Activated B cell treated with CpG ODN at 0.5 μM for 24 hours (primary cell): ENCODE data around the gene SHD. TPM values are rescaled to one million over a fixed set of nuclear protein-coding genes. Genes with fewer than 3 reads are reported as not detected.

Experiments used
- ATAC-seq: fragments of 200-7000 bp; cut with Tn5 transposase; one replicate; pipeline ENCODE4 v1.10.0; 2021; ENCODE audit warnings: low read depth, mild to moderate bottlenecking, moderate library complexity
- CTCF ChIA-PET: fragments of 350-600 bp; sonication (Branson Sonifier 250); formaldehyde crosslinking; loops from one replicate; lab custom pipeline; 2021; ENCODE audit warnings: antibody characterized with exemption; lab: Charles Lee
- POLR2A ChIA-PET: fragments of 350-600 bp; sonication (Branson Sonifier 250); formaldehyde crosslinking; loops from one replicate; lab custom pipeline; 2021; ENCODE audit warnings: antibody characterized with exemption; lab: Charles Lee
- DNase-seq: peaks from one replicate; pipeline ENCODE4 v3.0.0; 2022
- H3K27ac Mint-ChIP-seq: one replicate; pipeline ENCODE4 v1.8.0; 2020; ENCODE audit warnings: mixed read lengths
- H3K27me3 Mint-ChIP-seq: one replicate; pipeline ENCODE4 v1.8.0; 2021; ENCODE audit warnings: mixed read lengths
- H3K36me3 Mint-ChIP-seq: one replicate; pipeline ENCODE4 v1.8.0; 2021; ENCODE audit warnings: low read depth, mixed read lengths
- H3K4me1 Mint-ChIP-seq: one replicate; pipeline ENCODE4 v1.8.0; 2021; ENCODE audit warnings: mixed read lengths
- H3K4me3 Mint-ChIP-seq: one replicate; pipeline ENCODE4 v1.8.0; 2020; ENCODE audit warnings: mild to moderate bottlenecking, mixed read lengths
- H3K9me3 Mint-ChIP-seq: one replicate; pipeline ENCODE4 v1.8.0; 2020; ENCODE audit warnings: mixed read lengths
- CTCF ChIP-seq: fragments of 200-600 bp; IDR thresholded peaks from one replicate; pipeline ENCODE4 v1.8.0; 2022; ENCODE audit warnings: antibody characterized with exemption, mild to moderate bottlenecking
- intact Hi-C: fragments of 100-400 bp; cut with micrococcal nuclease; formaldehyde crosslinking; loops from one replicate; pipeline ENCODE4 v1.15.1; 2024
- total RNA-seq: library from RNA; stranded (reverse); gene quantifications from 2 replicates; pipeline ENCODE4 v1.2.3, GENCODE V29; 2022

The SHD gene
- total RNA-seq, 1 donor from 2014 or later, result not detected

GRCh38 chr19:4304538-4305256 is 25.6 kb downstream of the SHD start, which contains the start of gene FSD1:
FSD1 (plus strand) TSS chr19:4304598; CDS start chr19:4304747, 149 bp downstream.
- ChIA-PET CTCF (no interaction called here), POLR2A (no interaction called here)
- no peak for TF ChIP-seq CTCF
- H3K36me3 Mint-ChIP-seq, result no peaks in the 10 kb centered on the region
- ATAC-seq, result peak; percentile 84
- peak within 1 kb of the TSS; percentile 41 for H3K4me3 Mint-ChIP-seq
- peaks cover 7% of the 10 kb centered on the region for H3K4me1 Mint-ChIP-seq
- peaks cover 10% of the 10 kb centered on the region for H3K27me3 Mint-ChIP-seq
- intact Hi-C loops, result no loop called here
- H3K9me3 Mint-ChIP-seq, result no peaks in the 10 kb centered on the region
- DNase-seq, result peak; percentile 61
- H3K27ac Mint-ChIP-seq, result no peak within 1 kb of the TSS

GRCh38 chr19:4305257-4305612 is 26.2 kb downstream of the SHD start:
- H3K4me1 Mint-ChIP-seq, result peaks cover 7% of the 10 kb centered on the region
- ChIA-PET POLR2A (no interaction called here), CTCF (no interaction called here)
- H3K9me3 Mint-ChIP-seq, result no peaks in the 10 kb centered on the region
- H3K27me3 Mint-ChIP-seq, result peaks cover 10% of the 10 kb centered on the region
- DNase-seq (no peak), ATAC-seq (no peak)
- intact Hi-C loops, result no loop called here
- no peak for TF ChIP-seq CTCF
- no peak overlapping the region for H3K4me3 Mint-ChIP-seq
- no peak overlapping the region for H3K27ac Mint-ChIP-seq
- no peaks in the 10 kb centered on the region for H3K36me3 Mint-ChIP-seq

- Mint-ChIP-seq H3K9me3 (no peaks in the 10 kb centered on the region), H3K27ac (no peak overlapping the region), H3K36me3 (no peaks in the 10 kb centered on the region), H3K4me3 (no peak overlapping the region), H3K4me1 (peaks cover 7% of the 10 kb centered on the region), H3K27me3 (peaks cover 8% of the 10 kb centered on the region)
- ATAC-seq (no peak), DNase-seq (no peak)
- CTCF ChIA-PET, result no interaction called here
- no peak for TF ChIP-seq CTCF
- intact Hi-C loops, result no loop called here
- POLR2A ChIA-PET, result no interaction called here
Observed at GRCh38 chr19:4305659-4306058, 26.6 kb downstream of the SHD start.

- CTCF ChIA-PET, result no interaction called here
- no peaks in the 10 kb centered on the region for H3K36me3 Mint-ChIP-seq
- H3K27me3 Mint-ChIP-seq, result peaks cover 3% of the 10 kb centered on the region
- no peak overlapping the region for H3K4me3 Mint-ChIP-seq
- no peak for ATAC-seq
- no peak overlapping the region for H3K27ac Mint-ChIP-seq
- DNase-seq, result no peak
- H3K4me1 Mint-ChIP-seq, result no peaks in the 10 kb centered on the region
- intact Hi-C loops, result no loop called here
- POLR2A ChIA-PET, result no interaction called here
- no peaks in the 10 kb centered on the region for H3K9me3 Mint-ChIP-seq
- TF ChIP-seq CTCF, result no peak
Observed at GRCh38 chr19:4310247-4311121, 31.4 kb downstream of the SHD start.

GRCh38 chr19:4313847-4314490 is 34.9 kb downstream of the SHD start:
- DNase-seq, result no peak
- intact Hi-C loops, result no loop called here
- H3K4me1 Mint-ChIP-seq, result no peaks in the 10 kb centered on the region
- TF ChIP-seq CTCF, result no peak
- no peak overlapping the region for H3K27ac Mint-ChIP-seq
- ChIA-PET POLR2A (no interaction called here), CTCF (no interaction called here)
- no peaks in the 10 kb centered on the region for H3K27me3 Mint-ChIP-seq
- no peak overlapping the region for H3K4me3 Mint-ChIP-seq
- no peak for ATAC-seq
- no peaks in the 10 kb centered on the region for H3K36me3 Mint-ChIP-seq
- H3K9me3 Mint-ChIP-seq, result no peaks in the 10 kb centered on the region
